ENCODE data around the gene HIVEP3. TPM values are rescaled to one million over a fixed set of nuclear protein-coding genes. Genes with fewer than 3 reads are reported as not detected.
A peak's percentile ranks its signal among the peaks of the same experiment; 100 is the strongest.

Gene HIVEP3
- total RNA-seq, 1 donor from 2014 or later = 11.6 TPM

GRCh38 chr1:41504114-41505035, 414.3 kb downstream of the HIVEP3 start:
- Histone ChIP-seq H3K4me1 (peaks cover 8% of the 10 kb centered on the region), H3K27ac (no peak overlapping the region), H3K9me3 (no peaks in the 10 kb centered on the region), H3K4me3 (no peak overlapping the region), H3K36me3 (no peaks in the 10 kb centered on the region), H3K27me3 (ENCODE audit: low read depth) (no peaks in the 10 kb centered on the region)
- DNase-seq = no peak
- ATAC-seq = peak in 1 of 2 donors; percentile 17
- intact Hi-C loops (cut with DNase I) = no loop called here
- no peak for TF ChIP-seq CTCF (IDR thresholded peaks at IDR 0.05)

DNA sequence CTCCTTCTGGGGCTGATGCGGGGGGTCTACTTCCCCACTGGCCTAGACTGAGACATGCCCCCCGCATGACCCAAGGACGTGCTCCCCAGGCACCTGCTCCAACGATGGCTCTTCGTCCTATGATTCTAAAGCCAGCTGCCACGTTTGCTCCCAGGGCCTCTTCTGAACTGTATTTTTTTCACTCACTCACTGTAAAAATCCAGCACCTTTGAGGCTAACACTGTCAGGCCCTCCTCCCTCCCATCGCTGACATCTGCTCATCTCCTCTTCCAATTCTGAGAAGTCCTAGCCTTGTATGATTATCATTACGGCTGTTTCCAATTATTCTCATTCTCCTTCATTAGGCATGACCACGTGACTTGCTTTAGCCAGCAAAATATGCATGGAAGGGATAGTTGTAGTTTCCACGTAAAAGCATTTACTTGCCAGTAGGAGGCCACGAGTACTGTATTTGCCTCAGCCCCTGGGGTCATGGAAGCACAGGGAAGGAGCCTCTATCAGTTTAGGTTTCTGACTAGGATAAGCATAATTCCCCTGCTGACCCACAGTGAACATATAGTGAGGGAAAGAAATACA, 415.1 kb downstream of the HIVEP3 start:
- Histone ChIP-seq H3K4me3 (no peak overlapping the region), H3K27me3 (ENCODE audit: low read depth) (no peaks in the 10 kb centered on the region), H3K4me1 (peaks cover 15% of the 10 kb centered on the region), H3K9me3 (no peaks in the 10 kb centered on the region), H3K36me3 (no peaks in the 10 kb centered on the region), H3K27ac (no peak overlapping the region)
- no peak for TF ChIP-seq CTCF (IDR thresholded peaks at IDR 0.05)
- intact Hi-C loops (cut with DNase I) = no loop called here
- ATAC-seq (no peak), DNase-seq (no peak)

DNA sequence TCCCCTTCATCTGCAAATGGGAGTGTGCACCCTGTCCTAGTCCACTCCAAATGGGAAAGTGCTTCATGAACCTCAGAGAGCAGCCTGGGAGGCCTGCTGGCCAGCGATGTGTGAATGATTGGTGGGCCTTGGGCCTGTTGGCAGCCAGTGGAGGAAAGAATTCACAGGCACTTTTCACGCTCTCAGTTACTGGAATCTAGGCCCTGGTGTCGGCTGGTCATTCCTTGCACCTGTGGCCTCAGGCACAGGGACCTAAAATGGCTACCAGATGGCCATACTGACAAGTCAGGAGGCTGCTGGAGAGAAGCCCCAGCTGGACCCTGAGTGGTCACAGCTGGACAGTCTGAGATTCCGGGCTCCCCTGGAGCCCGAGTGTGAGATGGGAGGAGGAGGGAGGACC, 415.8 kb downstream of the HIVEP3 start:
- no peak for ATAC-seq
- Histone ChIP-seq H3K27ac (no peak overlapping the region), H3K4me3 (no peak overlapping the region)

DNA sequence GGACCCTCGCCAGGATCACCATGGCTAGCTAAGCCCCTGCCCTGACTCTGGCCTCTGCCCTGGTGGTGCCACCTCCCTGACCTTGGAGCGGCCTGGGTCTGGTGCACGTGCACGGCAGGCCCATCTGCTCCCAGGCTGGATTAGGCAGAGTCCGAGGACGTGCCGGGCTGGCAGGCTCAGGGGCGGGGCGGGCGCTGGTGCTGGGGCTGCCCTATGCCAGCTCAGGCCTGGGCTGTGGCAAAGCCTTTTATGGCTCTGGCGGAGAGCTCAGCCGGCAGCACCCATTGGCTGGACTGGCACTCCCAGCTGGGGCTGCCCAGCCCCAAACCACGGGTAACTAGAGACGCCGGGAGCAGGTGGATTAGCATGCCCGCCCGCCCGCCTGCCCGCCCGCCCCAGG, 417.1 kb downstream of the HIVEP3 start:
- intact Hi-C loops (cut with DNase I) = no loop called here
- Histone ChIP-seq H3K27ac (no peak overlapping the region), H3K4me1 (peaks cover 36% of the 10 kb centered on the region), H3K36me3 (no peaks in the 10 kb centered on the region), H3K27me3 (ENCODE audit: low read depth) (no peaks in the 10 kb centered on the region), H3K4me3 (no peak overlapping the region), H3K9me3 (no peaks in the 10 kb centered on the region)
- DNase-seq (no peak), ATAC-seq (no peak)
- TF ChIP-seq CTCF (IDR thresholded peaks at IDR 0.05) = no peak

More for the DNA sequence above, 415.8 kb downstream of the HIVEP3 start:
- Histone ChIP-seq H3K9me3 (no peaks in the 10 kb centered on the region), H3K36me3 (no peaks in the 10 kb centered on the region), H3K27me3 (ENCODE audit: low read depth) (no peaks in the 10 kb centered on the region), H3K4me1 (peaks cover 22% of the 10 kb centered on the region)
- no peak for DNase-seq
- intact Hi-C loops (cut with DNase I) = no loop called here
- no peak for TF ChIP-seq CTCF (IDR thresholded peaks at IDR 0.05)

- Histone ChIP-seq H3K4me1 (peaks cover 42% of the 10 kb centered on the region), H3K27me3 (ENCODE audit: low read depth) (no peaks in the 10 kb centered on the region), H3K36me3 (no peaks in the 10 kb centered on the region), H3K4me3 (no peak overlapping the region), H3K27ac (peak overlapping the region; percentile 91), H3K9me3 (no peaks in the 10 kb centered on the region)
- TF ChIP-seq CTCF (IDR thresholded peaks at IDR 0.05) = no peak
- DNase-seq (no peak), ATAC-seq (peak in 1 of 2 donors; percentile 11)
- intact Hi-C loops (cut with DNase I) = no loop called here
Observed at GRCh38 chr1:41500781-41501518, 417.8 kb downstream of the HIVEP3 start.
